ENCODE results near the gene DCAF15. TPM values are rescaled to one million over a fixed set of nuclear protein-coding genes. Genes with fewer than 3 reads are reported as not detected.

DCAF15 gene
- total RNA-seq, 1 experiment from 2014 or later, result 20.3 TPM

GRCh38 chr19:13981467-13981866, 29.2 kb downstream of the DCAF15 start:
- no peak for DNase-seq (ENCODE audit: low read depth)
- in situ Hi-C loops (cut with HindIII; ENCODE audit: low pct_unique_long_range_greater_than_20kb, low sequenced_read_pairs), result no loop called here

GRCh38 chr19:13981988-13982501, 29.7 kb downstream of the DCAF15 start:
- DNase-seq (ENCODE audit: low read depth), result no peak
- in situ Hi-C loops (cut with HindIII; ENCODE audit: low pct_unique_long_range_greater_than_20kb, low sequenced_read_pairs), result no loop called here

GRCh38 chr19:13982773-13983172, 30.5 kb downstream of the DCAF15 start:
- no peak for DNase-seq (ENCODE audit: low read depth)
- in situ Hi-C loops (cut with HindIII; ENCODE audit: low pct_unique_long_range_greater_than_20kb, low sequenced_read_pairs), result no loop called here

- in situ Hi-C loops (cut with HindIII; ENCODE audit: low pct_unique_long_range_greater_than_20kb, low sequenced_read_pairs), result no loop called here
- no peak for DNase-seq (ENCODE audit: low read depth)
Observed at GRCh38 chr19:13983213-13983889, 31.0 kb downstream of the DCAF15 start.

GRCh38 chr19:13984186-13984585, 31.9 kb downstream of the DCAF15 start:
- in situ Hi-C loops (cut with HindIII; ENCODE audit: low pct_unique_long_range_greater_than_20kb, low sequenced_read_pairs), result no loop called here

GRCh38 chr19:13984875-13985741, 32.8 kb downstream of the DCAF15 start:
- in situ Hi-C loops (cut with HindIII; ENCODE audit: low pct_unique_long_range_greater_than_20kb, low sequenced_read_pairs), result no loop called here
- no peak for DNase-seq (ENCODE audit: low read depth)

More at GRCh38 chr19:13984186-13984585, 31.9 kb downstream of the DCAF15 start:
- no peak for DNase-seq (ENCODE audit: low read depth)

- in situ Hi-C loops (cut with HindIII; ENCODE audit: low pct_unique_long_range_greater_than_20kb, low sequenced_read_pairs), result no loop called here
- no peak for DNase-seq (ENCODE audit: low read depth)
Observed at GRCh38 chr19:13985771-13986347, 33.5 kb downstream of the DCAF15 start.

- DNase-seq (ENCODE audit: low read depth), result no peak
- in situ Hi-C loops (cut with HindIII; ENCODE audit: low pct_unique_long_range_greater_than_20kb, low sequenced_read_pairs), result no loop called here
Observed at GRCh38 chr19:13986348-13986904, 34.1 kb downstream of the DCAF15 start.

- DNase-seq (ENCODE audit: low read depth), result no peak
- in situ Hi-C loops (cut with HindIII; ENCODE audit: low pct_unique_long_range_greater_than_20kb, low sequenced_read_pairs), result no loop called here
Observed at GRCh38 chr19:13987101-13987890, 35.0 kb downstream of the DCAF15 start.

- no peak for DNase-seq (ENCODE audit: low read depth)
- in situ Hi-C loops (cut with HindIII; ENCODE audit: low pct_unique_long_range_greater_than_20kb, low sequenced_read_pairs), result no loop called here
Observed at GRCh38 chr19:13989487-13989886, 37.2 kb downstream of the DCAF15 start.

- in situ Hi-C loops (cut with HindIII; ENCODE audit: low pct_unique_long_range_greater_than_20kb, low sequenced_read_pairs), result no loop called here
- DNase-seq (ENCODE audit: low read depth), result no peak
Observed at GRCh38 chr19:13990085-13990484, 37.8 kb downstream of the DCAF15 start.

GRCh38 chr19:13992025-13992424, 39.7 kb downstream of the DCAF15 start:
- DNase-seq (ENCODE audit: low read depth), result no peak
- in situ Hi-C loops (cut with HindIII; ENCODE audit: low pct_unique_long_range_greater_than_20kb, low sequenced_read_pairs), result no loop called here

- in situ Hi-C loops (cut with HindIII; ENCODE audit: low pct_unique_long_range_greater_than_20kb, low sequenced_read_pairs), result no loop called here
- no peak for DNase-seq (ENCODE audit: low read depth)
Observed at GRCh38 chr19:13993590-13994300, 41.4 kb downstream of the DCAF15 start.

- DNase-seq (ENCODE audit: low read depth), result no peak
- in situ Hi-C loops (cut with HindIII; ENCODE audit: low pct_unique_long_range_greater_than_20kb, low sequenced_read_pairs), result no loop called here
Observed at GRCh38 chr19:13995017-13995728, 42.9 kb downstream of the DCAF15 start.

GRCh38 chr19:13995878-13996765, 43.8 kb downstream of the DCAF15 start:
- in situ Hi-C loops (cut with HindIII; ENCODE audit: low pct_unique_long_range_greater_than_20kb, low sequenced_read_pairs), result no loop called here
- no peak for DNase-seq (ENCODE audit: low read depth)

Measured in Caki2 (cell line).